ENCODE measurements around the gene TAMALIN. TPM values are rescaled to one million over a fixed set of nuclear protein-coding genes. Genes with fewer than 3 reads are reported as not detected.

Gene TAMALIN
- total and polyA plus RNA-seq, 9 donors: 16.8 to 84.1 (median 32.2) TPM

GRCh38 chr12:52007158-52007921, 594 bp downstream of the TAMALIN start:
- TF ChIP-seq POLR2A (IDR thresholded peaks at IDR 0.05): no peak
- TF ChIP-seq CTCF (IDR thresholded peaks at IDR 0.05): no peak
- no peak for TF ChIP-seq EP300 (IDR thresholded peaks at IDR 0.05)
- Histone ChIP-seq H3K27ac (peak overlapping the region; percentile 87 to 98), H3K27me3 (no peaks in the 10 kb centered on the region), H3K36me3 (no peaks in the 10 kb centered on the region), H3K4me1 (ENCODE audit: insufficient read depth) (peaks cover 26% of the 10 kb centered on the region), H3K4me3 (peak overlapping the region; percentile 86), H3K9me3 (no peaks in the 10 kb centered on the region)
- intact Hi-C loops (cut with DNase I): loop anchor here in 1 of 4 donors (5.0 kb wide), 1 partner anchor 75 kb away; no protein-coding TSS in a partner anchor
- DNase-seq: peak; percentile 73 to 80 (median 78)
- WGBS, 3 donors: 1 to 5% (median 2%) methylated on average over 56 to 72 of the region's 72 CpGs

GRCh38 chr12:52007982-52008510, 1.3 kb downstream of the TAMALIN start:
- peak overlapping the region; percentile 87 to 98 for H3K27ac ChIP-seq

GRCh38 chr12:52009081-52009751, 2.5 kb downstream of the TAMALIN start:
- H3K27ac ChIP-seq: peak overlapping the region; percentile 87 to 98
- intact Hi-C loops (cut with DNase I): loop anchor here in 1 of 4 donors (5.0 kb wide), 1 partner anchor 73 kb away; no protein-coding TSS in a partner anchor
- H3K27me3 ChIP-seq: no peaks in the 10 kb centered on the region
- 61 to 73% (median 71%) methylated on average over 10 of the region's 10 CpGs for WGBS, 3 donors
- H3K4me3 ChIP-seq: no peak overlapping the region
- H3K4me1 ChIP-seq (ENCODE audit: insufficient read depth): peaks cover 26% of the 10 kb centered on the region
- peak in 1 of 5 donors; percentile 54 for DNase-seq
- TF ChIP-seq EP300 (IDR thresholded peaks at IDR 0.05): no peak
- TF ChIP-seq CTCF (IDR thresholded peaks at IDR 0.05): no peak
- TF ChIP-seq POLR2A (IDR thresholded peaks at IDR 0.05): no peak
- no peaks in the 10 kb centered on the region for H3K9me3 ChIP-seq
- H3K36me3 ChIP-seq: no peaks in the 10 kb centered on the region

More at GRCh38 chr12:52007982-52008510, 1.3 kb downstream of the TAMALIN start:
- TF ChIP-seq POLR2A (IDR thresholded peaks at IDR 0.05) (no peak), CTCF (IDR thresholded peaks at IDR 0.05) (no peak), EP300 (IDR thresholded peaks at IDR 0.05) (no peak)
- Histone ChIP-seq H3K9me3 (no peaks in the 10 kb centered on the region), H3K27me3 (no peaks in the 10 kb centered on the region), H3K4me1 (ENCODE audit: insufficient read depth) (peaks cover 26% of the 10 kb centered on the region), H3K36me3 (no peaks in the 10 kb centered on the region), H3K4me3 (peak overlapping the region; percentile 86)
- 36 to 44% (median 43%) methylated on average over 5 of the region's 5 CpGs for WGBS, 3 donors
- peak in 1 of 5 donors; percentile 39 for DNase-seq
- intact Hi-C loops (cut with DNase I): loop anchor here in 1 of 4 donors (5.0 kb wide), 1 partner anchor 74 kb away; no protein-coding TSS in a partner anchor

- Histone ChIP-seq H3K9me3 (no peaks in the 10 kb centered on the region), H3K27me3 (no peaks in the 10 kb centered on the region), H3K4me3 (no peak overlapping the region), H3K27ac (peak overlapping the region; percentile 87 to 98), H3K36me3 (no peaks in the 10 kb centered on the region), H3K4me1 (ENCODE audit: insufficient read depth) (peaks cover 26% of the 10 kb centered on the region)
- DNase-seq: peak; percentile 91 to 94 (median 93)
- 2 to 8% (median 4%) methylated on average over 11 of the region's 11 CpGs for WGBS, 3 donors
- TF ChIP-seq CTCF (IDR thresholded peaks at IDR 0.05): no peak
- TF ChIP-seq POLR2A (IDR thresholded peaks at IDR 0.05): no peak
- TF ChIP-seq EP300 (IDR thresholded peaks at IDR 0.05): peak; percentile 56
- intact Hi-C loops (cut with DNase I): no loop called here
Measured at GRCh38 chr12:52010152-52010622, 3.4 kb downstream of the TAMALIN start.

All from ovary (tissue), 9 donors.